ENCODE data around the gene CGREF1. TPM values are rescaled to one million over a fixed set of nuclear protein-coding genes. Genes with fewer than 3 reads are reported as not detected.
A peak's percentile ranks its signal among the peaks of the same experiment; 100 is the strongest.

Gene CGREF1
- total RNA-seq, 1 donor from 2014 or later: 0.31 TPM

DNA sequence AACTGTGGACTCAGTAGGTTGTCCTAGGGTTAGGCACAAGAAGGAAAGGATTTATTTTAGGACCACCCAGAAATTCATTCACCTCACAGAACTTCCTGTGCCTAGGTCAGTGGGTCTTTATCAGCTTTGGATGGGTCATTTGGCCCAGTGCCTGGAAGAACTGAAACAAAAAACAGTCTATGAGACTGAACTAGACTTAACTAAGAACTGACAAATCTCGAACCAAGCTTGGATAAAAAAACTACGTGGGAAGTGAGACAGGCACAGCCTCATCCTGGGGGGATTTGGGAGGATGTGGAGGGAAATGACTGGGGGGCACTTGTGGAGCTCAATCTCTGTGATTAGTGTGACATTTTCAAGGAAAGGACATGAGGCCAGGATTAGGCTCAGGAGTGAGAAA is 45.1 kb downstream of the CGREF1 start:
- peaks cover 67% of the 10 kb centered on the region for H3K4me1 Mint-ChIP-seq
- POLR2A ChIA-PET: interaction anchor here (1.1 to 13.9 kb wide), 3 partner anchors 9 to 138 kb away, joined by 4 to 204 read pairs (median 4); partner anchors contain the start of genes AGBL5, ATRAID and SLC5A6
- no peaks in the 10 kb centered on the region for H3K9me3 Mint-ChIP-seq

GRCh38 chr2:27072920-27073319 is 46.0 kb downstream of the CGREF1 start:
- intact Hi-C loops (cut with micrococcal nuclease): no loop called here
- ChIA-PET CTCF (interaction anchor here (1.2 to 2.4 kb wide), 2 partner anchors 9 to 40 kb away, joined by 3 to 16 read pairs; partner anchors contain the start of gene TMEM214), POLR2A (interaction anchor here (0.8 to 13.9 kb wide), 7 partner anchors 8 to 298 kb away, joined by 3 to 204 read pairs (median 4); partner anchors contain the start of genes AGBL5, ATRAID, KHK and SLC5A6)
- Mint-ChIP-seq H3K27me3 (no peaks in the 10 kb centered on the region), H3K9me3 (no peaks in the 10 kb centered on the region), H3K27ac (peak overlapping the region; percentile 35), H3K36me3 (ENCODE audit: low read depth) (peaks cover 27% of the 10 kb centered on the region), H3K4me1 (peaks cover 75% of the 10 kb centered on the region), H3K4me3 (peak overlapping the region; percentile 77)
- DNase-seq: no peak
- no peak for ATAC-seq (ENCODE audit: low read depth)
- TF ChIP-seq CTCF (IDR thresholded peaks at IDR 0.05): no peak

More for the DNA sequence above, 45.1 kb downstream of the CGREF1 start:
- Mint-ChIP-seq H3K27me3 (no peaks in the 10 kb centered on the region), H3K4me3 (no peak overlapping the region), H3K27ac (no peak overlapping the region), H3K36me3 (ENCODE audit: low read depth) (peaks cover 18% of the 10 kb centered on the region)
- no peak for TF ChIP-seq CTCF (IDR thresholded peaks at IDR 0.05)
- intact Hi-C loops (cut with micrococcal nuclease): no loop called here
- no peak for ATAC-seq (ENCODE audit: low read depth)
- DNase-seq: no peak
- CTCF ChIA-PET: no interaction called here

DNA sequence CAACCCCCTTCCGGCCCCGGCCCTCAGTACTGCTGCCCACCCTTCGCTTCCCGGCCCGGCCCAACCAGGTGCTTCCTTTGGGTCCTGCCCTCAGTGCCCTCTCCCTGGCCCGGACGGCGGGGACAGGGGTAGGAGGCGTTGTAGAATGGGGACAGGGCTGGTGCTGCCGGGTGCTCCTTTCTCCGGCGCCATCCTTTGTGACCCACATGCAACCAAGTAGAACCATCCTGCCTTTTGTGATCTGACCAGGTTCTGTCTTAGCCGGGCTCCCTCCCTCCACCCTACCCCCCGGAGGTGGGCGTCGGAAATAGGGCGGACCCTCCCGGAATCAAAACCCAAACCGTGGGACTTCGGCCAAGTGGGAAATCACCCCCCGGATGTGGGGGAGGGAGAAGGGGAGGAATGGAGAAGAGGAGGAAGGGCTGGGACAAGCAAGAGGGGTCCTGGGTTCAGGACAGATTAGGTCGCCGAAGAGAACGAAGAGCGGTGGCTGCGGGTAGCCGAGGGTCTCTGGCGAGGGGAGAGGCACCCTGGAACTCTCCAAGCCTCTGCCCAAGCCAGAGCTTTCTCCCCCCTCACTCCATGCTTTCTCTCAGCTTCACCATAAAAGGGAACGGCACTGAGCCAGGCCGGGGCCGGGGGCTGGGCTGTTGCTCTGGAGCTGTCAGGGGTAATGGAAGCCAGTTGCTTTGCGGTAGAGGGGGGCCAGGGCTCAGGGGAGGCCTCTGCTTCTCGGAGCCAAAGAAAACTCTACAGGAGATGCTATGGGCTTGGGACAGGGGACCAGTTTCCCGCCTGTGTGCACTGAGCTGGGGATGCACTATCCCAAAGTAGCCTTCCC is 46.7 kb downstream of the CGREF1 start:
- POLR2A ChIA-PET: interaction anchor here (0.8 to 13.9 kb wide), 17 partner anchors 9 to 557 kb away, joined by 3 to 204 read pairs (median 4); partner anchors contain the start of genes AGBL5, ATRAID, CCDC121 and GPN1
- H3K27me3 Mint-ChIP-seq: no peaks in the 10 kb centered on the region
- H3K4me1 Mint-ChIP-seq: peaks cover 70% of the 10 kb centered on the region
- CTCF ChIA-PET: interaction anchor here (0.9 to 2.4 kb wide), 4 partner anchors 9 to 39 kb away, joined by 3 to 16 read pairs (median 8); partner anchors contain the start of genes AGBL5 and TMEM214
- intact Hi-C loops (cut with micrococcal nuclease): loop anchor here (1.0 to 2.0 kb wide), 6 partner anchors 9 to 557 kb away; partner anchors contain the start of genes CCDC121, GPN1, KHK and PREB
- peak overlapping the region; percentile 53 for H3K27ac Mint-ChIP-seq
- ATAC-seq (ENCODE audit: low read depth) (no peak), DNase-seq (no peak)
- no peaks in the 10 kb centered on the region for H3K9me3 Mint-ChIP-seq
- TF ChIP-seq CTCF (IDR thresholded peaks at IDR 0.05): no peak
- H3K36me3 Mint-ChIP-seq (ENCODE audit: low read depth): peaks cover 33% of the 10 kb centered on the region
- peak overlapping the region; percentile 77 for H3K4me3 Mint-ChIP-seq

DNA sequence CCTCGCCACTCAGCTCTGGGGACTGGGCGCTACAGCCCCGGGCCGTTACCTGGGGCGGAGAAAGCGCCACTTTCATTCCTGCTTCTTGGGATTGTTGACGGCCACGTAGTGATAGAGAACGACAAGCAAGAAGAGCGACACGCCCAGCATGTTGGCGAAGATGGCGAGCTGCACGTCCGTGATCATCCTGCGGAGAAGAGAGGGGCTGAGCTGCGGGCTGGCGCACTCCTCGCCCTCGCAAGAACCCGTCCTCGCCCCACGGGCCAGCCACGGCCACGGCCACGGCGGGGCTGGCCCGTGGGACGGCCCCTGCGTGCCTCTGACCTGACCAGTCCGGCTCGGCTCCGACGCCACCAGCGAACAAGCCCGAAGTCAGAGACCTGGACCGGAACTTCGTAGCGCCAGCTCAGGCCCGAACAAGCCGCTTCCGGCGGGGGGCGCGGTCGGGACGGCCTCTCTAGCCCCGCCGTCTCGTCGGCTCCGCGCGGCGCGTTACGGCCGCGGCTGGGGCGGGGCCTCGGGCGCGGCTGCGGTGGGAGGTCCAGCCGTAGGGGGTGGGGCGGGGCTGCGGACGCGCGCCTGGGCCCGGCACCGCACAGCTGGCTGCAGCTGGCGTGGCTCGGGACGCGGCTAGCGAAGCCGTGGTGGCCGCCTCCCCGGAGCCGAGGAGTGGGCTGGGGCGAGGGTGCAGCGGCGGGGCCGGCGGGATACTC is 47.5 kb downstream of the CGREF1 start, which contains the start of gene OST4:
OST4 (minus strand) TSS at position 378 of the 713 bp plus-strand sequence.
- H3K4me1 Mint-ChIP-seq: peaks cover 67% of the 10 kb centered on the region
- ChIA-PET CTCF (interaction anchor here (0.9 to 2.4 kb wide), 3 partner anchors 10 to 30 kb away, joined by 3 to 16 read pairs (median 12); partner anchors contain the start of gene AGBL5), POLR2A (interaction anchor here (0.7 to 13.9 kb wide), 18 partner anchors 11 to 557 kb away, joined by 3 to 204 read pairs (median 4); partner anchors contain the start of genes AGBL5, ATRAID, CCDC121 and GPN1)
- H3K4me3 Mint-ChIP-seq: peak within 1 kb of the TSS; percentile 97
- ATAC-seq (ENCODE audit: low read depth) (peak; percentile 96), DNase-seq (peak; percentile 92)
- no peaks in the 10 kb centered on the region for H3K27me3 Mint-ChIP-seq
- H3K27ac Mint-ChIP-seq: peak within 1 kb of the TSS; percentile 90
- TF ChIP-seq CTCF (IDR thresholded peaks at IDR 0.05): no peak
- peaks cover 36% of the 10 kb centered on the region for H3K36me3 Mint-ChIP-seq (ENCODE audit: low read depth)
- intact Hi-C loops (cut with micrococcal nuclease): loop anchor here (1.0 to 2.0 kb wide), 6 partner anchors 10 to 557 kb away; partner anchors contain the start of genes CCDC121, GPN1, KHK and PREB
- no peaks in the 10 kb centered on the region for H3K9me3 Mint-ChIP-seq
